Suprapubic skin (tissue), 3 donors: ENCODE measurements around the gene HOTAIR.

Experiments
- POLR2AphosphoS5 ChIP-seq, 3 donors: sonication (generic); formaldehyde crosslinking; IDR thresholded peaks; one replicate each; pipeline ENCODE4 v1.6.1; 2017; ENCODE audit warnings: antibody characterized with exemption in 3 of 3
- TF ChIP-seq, protein P1 (sequence below), 2 donors: fragments of 200-600 bp in 1 of 2; fragments of 450-650 bp in 1 of 2; sonication (generic) in 1 of 2; IDR thresholded peaks; one replicate each; pipeline ENCODE4 v1.5.1; 2016 to 2019; ENCODE audit warnings: antibody characterized with exemption in 2 of 2, mild to moderate bottlenecking in 1 of 2, moderate library complexity in 1 of 2

DNA sequence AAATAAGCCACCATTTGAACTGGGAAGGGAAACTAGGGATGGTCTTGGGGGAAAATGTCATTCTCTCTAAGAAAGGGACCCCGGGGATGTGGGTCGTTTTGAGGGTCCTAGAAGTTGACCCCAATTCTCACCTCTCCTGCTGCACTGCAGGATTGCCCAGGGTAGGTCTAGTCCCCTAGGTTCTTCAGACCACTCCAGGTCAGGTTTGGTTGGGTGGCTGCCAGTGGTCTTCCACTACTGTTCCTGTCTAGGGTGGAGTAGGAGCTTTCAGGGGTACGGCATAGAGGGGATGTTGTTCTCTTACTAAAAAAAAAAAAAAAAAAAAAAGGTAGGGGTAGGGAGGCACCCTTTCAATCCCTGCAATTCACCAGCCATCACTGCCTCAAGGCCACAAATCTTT, 41.3 kb upstream of the HOTAIR start:
- TF ChIP-seq, protein P1, sequence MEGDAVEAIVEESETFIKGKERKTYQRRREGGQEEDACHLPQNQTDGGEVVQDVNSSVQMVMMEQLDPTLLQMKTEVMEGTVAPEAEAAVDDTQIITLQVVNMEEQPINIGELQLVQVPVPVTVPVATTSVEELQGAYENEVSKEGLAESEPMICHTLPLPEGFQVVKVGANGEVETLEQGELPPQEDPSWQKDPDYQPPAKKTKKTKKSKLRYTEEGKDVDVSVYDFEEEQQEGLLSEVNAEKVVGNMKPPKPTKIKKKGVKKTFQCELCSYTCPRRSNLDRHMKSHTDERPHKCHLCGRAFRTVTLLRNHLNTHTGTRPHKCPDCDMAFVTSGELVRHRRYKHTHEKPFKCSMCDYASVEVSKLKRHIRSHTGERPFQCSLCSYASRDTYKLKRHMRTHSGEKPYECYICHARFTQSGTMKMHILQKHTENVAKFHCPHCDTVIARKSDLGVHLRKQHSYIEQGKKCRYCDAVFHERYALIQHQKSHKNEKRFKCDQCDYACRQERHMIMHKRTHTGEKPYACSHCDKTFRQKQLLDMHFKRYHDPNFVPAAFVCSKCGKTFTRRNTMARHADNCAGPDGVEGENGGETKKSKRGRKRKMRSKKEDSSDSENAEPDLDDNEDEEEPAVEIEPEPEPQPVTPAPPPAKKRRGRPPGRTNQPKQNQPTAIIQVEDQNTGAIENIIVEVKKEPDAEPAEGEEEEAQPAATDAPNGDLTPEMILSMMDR (IDR thresholded peaks at IDR 0.05): no peak
- no peak for TF ChIP-seq POLR2AphosphoS5 (IDR thresholded peaks at IDR 0.05)
